H1 (cell line): ENCODE data around the gene PELI2. TPM values are rescaled to one million over a fixed set of nuclear protein-coding genes. Genes with fewer than 3 reads are reported as not detected.

Experiments used
- CBX5 ChIP-seq: fragments of 300-800, 300-1000 bp; sonication (generic); IDR thresholded peaks from 2 replicates; pipeline ENCODE4 v1.7.1; 2016; ENCODE audit warnings: antibody characterized with exemption, low read length, low read depth
- CBX8 ChIP-seq: fragments of 300-800, 300-1000 bp; sonication (generic); IDR thresholded peaks from 2 replicates; pipeline ENCODE4 v1.7.1; 2016; ENCODE audit warnings: low read depth, low read length, borderline replicate concordance
- CHD2 ChIP-seq: IDR thresholded peaks from 2 replicates; pipeline ENCODE4 v1.6.1; 2012; ENCODE audit warnings: low read length, improper control_type of control experiment
- CREB1 ChIP-seq: IDR thresholded peaks from 2 replicates; pipeline ENCODE4 v1.6.1; 2012; ENCODE audit warnings: inconsistent platforms
- JUND ChIP-seq: IDR thresholded peaks from 2 replicates; pipeline ENCODE4 v1.6.1; 2011; ENCODE audit warnings: mild to moderate bottlenecking, improper control_type of control experiment, low read length
- MAFK ChIP-seq: IDR thresholded peaks from 2 replicates; pipeline ENCODE4 v1.6.1; 2012; ENCODE audit warnings: low read depth, mild to moderate bottlenecking, improper control_type of control experiment, low read length
- POLR2A ChIP-seq, 2 experiments: IDR thresholded peaks; 1 replicate in 1 of 2; 2 replicates in 1 of 2; pipeline ENCODE4 v1.6.1; 2011; ENCODE audit warnings: low read depth in 2 of 2, low read length in 2 of 2, mild to moderate bottlenecking in 2 of 2; ENCODE audit errors: control extremely low read depth in 1 of 2
- RAD21 ChIP-seq, 2 experiments: IDR thresholded peaks in 1 of 2; conservative IDR thresholded peaks in 1 of 2; 2 replicates each; pipeline ENCODE4 v1.6.1; 2011; ENCODE audit warnings: low read depth in 2 of 2, low read length in 2 of 2, improper control_type of control experiment in 1 of 2, inconsistent platforms in 1 of 2, mild to moderate bottlenecking in 1 of 2, moderate library complexity in 1 of 2
- RNF2 ChIP-seq: fragments of 200-900, 300-1000 bp; sonication (generic); IDR thresholded peaks from 2 replicates; pipeline ENCODE4 v1.7.1; 2016; ENCODE audit warnings: borderline replicate concordance, low read depth, mild to moderate bottlenecking, antibody characterized with exemption, low read length; ENCODE audit not compliant: poor library complexity, severe bottlenecking; ENCODE audit errors: missing control alignments
- TAF1 ChIP-seq: IDR thresholded peaks from 2 replicates; pipeline ENCODE4 v1.6.1; 2011; ENCODE audit warnings: mild to moderate bottlenecking, low read depth, low read length
- polyA plus RNA-seq, 7 experiments: library from polyadenylated mRNA; depleted of rRNA in 3 of 7; stranded (reverse) in 5 of 7; unstranded in 2 of 7; fragments of >200 nt in 5 of 7; fragments of 200-250 nt in 2 of 7; gene quantifications; 1 replicate in 5 of 7; 2 replicates in 1 of 7; 4 replicates in 1 of 7; pipeline versions ENCODE4 v1.2.1 to v1.2.3, GENCODE V29; 2011 to 2013; ENCODE audit warnings: missing spikeins in 2 of 7, mixed read lengths in 2 of 7
- total RNA-seq: library from RNA; stranded (reverse); fragmentation: NEBNext Ultra II Directional; extraction: Animal tissue kit (Norgen Biotek cat#: 25700); gene quantifications from 2 replicates; pipeline ENCODE4 v1.2.1, GENCODE V29; 2021
- TF ChIP-seq, protein P1 (sequence below): IDR thresholded peaks from 2 replicates; pipeline ENCODE4 v1.6.1; 2012; ENCODE audit warnings: inconsistent platforms

The PELI2 gene
- total and polyA plus RNA-seq, 2 of the 8 experiments (the other 6 are each of a cell fraction or from before 2014, with no cell fraction given), result 14.6 to 25.7 TPM

DNA sequence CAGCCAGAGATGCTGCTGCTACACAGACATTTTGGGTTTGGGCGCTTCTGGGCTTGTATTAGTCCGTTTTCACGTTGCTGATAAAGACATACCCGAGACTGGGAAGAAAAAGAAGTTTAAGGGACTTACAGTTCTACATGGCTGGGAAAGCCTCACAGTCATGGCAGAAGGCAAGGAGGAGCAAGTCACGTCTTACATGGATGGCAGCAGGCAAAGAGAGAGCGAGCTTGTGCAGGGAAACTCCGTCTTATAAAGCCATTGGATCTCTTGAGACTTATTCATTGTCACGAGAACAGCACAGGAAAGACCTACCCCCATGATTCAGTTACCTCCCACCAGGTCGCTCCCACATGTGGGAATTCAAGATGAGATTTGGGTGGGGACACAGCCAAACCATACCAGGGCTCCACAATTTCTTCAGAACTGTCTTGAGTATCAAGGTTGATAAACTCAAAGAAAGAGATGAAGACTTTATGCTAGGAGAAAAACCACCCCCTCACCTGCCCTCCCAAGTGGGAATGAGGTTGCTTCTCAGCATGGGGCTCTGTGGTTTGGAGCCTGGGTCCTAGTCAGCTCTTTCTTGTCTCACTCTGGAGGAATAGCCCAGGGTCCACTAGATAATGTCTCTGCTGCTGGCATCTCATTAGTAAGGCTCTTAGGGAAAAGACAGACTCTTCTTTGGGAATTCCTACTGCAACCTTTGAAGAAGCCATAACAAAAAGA, 200.3 kb downstream of the PELI2 start (continued):
- TF ChIP-seq CBX8 (no peak), RAD21 (IDR thresholded peaks at IDR 0.05 in 1 of 2, conservative IDR thresholded peaks at IDR 0.05 in 1 of 2; ENCODE audit: low read depth in 2 of 2, low read length in 2 of 2) (no peak), MAFK (no peak), TAF1 (no peak), JUND (no peak), POLR2A (IDR thresholded peaks at IDR 0.05; ENCODE audit: control extremely low read depth in 1 of 2, low read depth in 2 of 2, low read length in 2 of 2) (no peak), CREB1 (no peak), CBX5 (no peak), CHD2 (no peak), RNF2 (no peak)
- TF ChIP-seq, protein P1, sequence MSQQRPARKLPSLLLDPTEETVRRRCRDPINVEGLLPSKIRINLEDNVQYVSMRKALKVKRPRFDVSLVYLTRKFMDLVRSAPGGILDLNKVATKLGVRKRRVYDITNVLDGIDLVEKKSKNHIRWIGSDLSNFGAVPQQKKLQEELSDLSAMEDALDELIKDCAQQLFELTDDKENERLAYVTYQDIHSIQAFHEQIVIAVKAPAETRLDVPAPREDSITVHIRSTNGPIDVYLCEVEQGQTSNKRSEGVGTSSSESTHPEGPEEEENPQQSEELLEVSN, result no peak
